Stimulated activated CD8-positive, alpha-beta memory T cell treated with anti-CD3 and anti-CD28 coated beads, Interleukin-12 subunit alpha, Interleukin-12 subunit beta, amount 100 ng/mL, for 1 hour (primary cell): ENCODE results near the gene KPNA1.
"Not testable (repeated sequence)": the region's sequence is repeated elsewhere in the genome, so short reads cannot be mapped to it uniquely, and the experiment has no call there.

Experiments
- DNase-seq: peaks from one replicate; pipeline ENCODE4 v3.0.0-alpha.2; 2020; ENCODE audit warnings: low read depth

The KPNA1 gene

GRCh38 chr3:122519693-122520092 lies 5.0 kb upstream of the KPNA1 start:
- no peak for DNase-seq

DNA sequence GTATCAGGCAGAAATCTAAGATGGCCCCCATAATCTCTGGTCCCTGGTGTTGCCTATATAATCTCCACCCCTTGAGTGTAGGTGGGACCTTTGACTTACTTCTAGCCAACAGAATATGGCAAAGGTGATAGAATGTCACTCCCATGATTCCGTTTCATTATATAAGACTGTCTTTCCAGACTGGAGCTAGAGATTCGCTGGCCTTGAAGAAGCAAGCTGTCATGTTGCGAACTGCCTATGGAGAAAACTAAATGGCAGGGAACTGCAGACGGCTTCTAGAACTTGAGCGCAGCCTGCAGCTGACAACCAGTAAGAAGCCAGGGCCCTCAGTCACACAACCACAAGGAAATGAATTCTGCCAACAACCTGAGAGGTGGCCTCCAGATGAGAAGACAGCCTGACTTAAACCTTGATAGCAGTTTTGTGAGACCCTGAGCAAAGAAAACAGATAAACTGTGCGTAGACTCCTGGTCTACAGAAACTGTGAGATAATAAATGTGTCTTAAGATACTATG lies 2.2 kb upstream of the KPNA1 start:
- DNase-seq: no peak

DNA sequence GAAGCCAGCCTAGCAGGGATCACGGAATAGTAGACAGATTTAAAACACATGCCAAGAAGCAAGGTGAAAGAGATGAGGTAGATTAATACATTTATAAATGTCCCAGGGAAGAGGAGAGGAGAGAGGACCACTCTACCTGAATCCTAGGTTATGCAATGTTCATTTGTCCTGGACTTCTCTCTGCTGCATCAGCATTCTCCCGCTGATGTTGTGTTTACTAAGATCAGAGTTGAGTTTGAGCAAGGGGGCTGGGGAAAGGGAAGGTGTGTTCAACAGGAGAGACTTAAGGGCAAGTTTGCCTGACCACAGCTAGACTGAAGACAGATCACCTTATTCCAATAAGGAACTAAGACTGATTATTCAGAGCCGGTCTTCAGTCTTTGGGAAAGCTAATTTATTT lies 1.1 kb upstream of the KPNA1 start:
- DNase-seq: no peak

DNA sequence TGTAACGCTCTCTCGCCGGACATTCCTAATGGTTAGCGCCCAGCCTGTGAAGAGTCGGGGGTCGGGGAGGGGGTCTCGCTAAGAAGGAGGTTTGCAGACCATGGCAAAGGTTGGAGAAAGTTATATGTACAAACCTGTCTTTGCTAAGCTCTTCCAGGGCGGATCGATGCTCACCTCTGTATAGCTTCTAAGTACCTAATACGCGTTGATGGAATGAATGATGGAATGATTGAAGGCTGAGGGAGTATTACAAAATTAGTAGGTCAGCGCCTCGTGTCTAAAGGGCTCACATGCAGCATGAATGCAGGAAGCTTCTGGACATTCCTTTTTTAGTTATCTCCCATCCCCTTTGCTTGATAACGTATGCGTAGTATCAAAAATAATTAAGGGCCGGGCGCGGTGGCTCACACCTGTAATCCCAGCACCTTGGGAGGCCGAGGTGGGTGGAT lies 305 bp upstream of the KPNA1 start:
- DNase-seq: no peak

- DNase-seq: no peak
These were observed 1.2 kb downstream of the KPNA1 start for GRCh38 chr3:122513386-122514122.

DNA sequence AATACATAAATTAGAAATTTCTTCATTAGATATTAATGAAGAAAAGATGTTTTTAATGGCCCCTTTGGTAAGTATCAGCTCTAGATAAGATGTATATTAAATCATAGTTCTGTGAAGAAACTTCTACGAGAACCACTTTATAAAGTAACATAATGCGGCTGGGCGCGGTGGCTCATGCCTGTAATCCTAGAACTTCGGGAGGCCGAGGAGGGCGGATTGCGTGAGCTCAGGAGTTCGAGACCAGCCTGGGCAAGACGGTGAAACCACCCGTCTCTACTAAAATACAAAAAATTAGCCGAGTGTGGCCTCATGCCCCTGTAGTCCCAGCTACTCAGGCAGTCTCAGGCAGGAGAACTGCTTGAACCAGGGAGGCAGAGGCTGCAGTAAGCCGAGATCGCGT lies 2.5 kb downstream of the KPNA1 start:
- no peak for DNase-seq

GRCh38 chr3:122510878-122511535 lies 3.7 kb downstream of the KPNA1 start:
- no peak for DNase-seq

DNA sequence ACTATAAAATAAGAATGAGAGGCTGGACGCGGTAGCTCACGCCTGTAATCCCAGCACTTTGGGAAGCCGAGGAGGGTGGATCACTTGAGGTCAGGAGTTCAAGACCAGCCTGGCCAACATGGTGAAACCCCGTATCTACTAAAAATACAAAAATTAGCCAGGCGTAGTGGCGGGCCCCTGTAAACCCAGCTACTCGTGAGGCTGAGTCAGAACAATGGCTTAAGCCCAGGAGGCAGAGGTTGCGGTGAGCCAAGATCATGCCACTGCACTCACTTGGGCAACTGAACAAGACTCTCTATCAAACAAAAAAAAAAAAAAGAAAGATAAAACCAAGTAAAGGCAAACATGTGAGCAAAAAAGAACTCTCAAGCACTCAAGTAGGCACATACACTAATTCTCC lies 5.8 kb downstream of the KPNA1 start:
- not testable (repeated sequence) for DNase-seq

- no peak for DNase-seq
These were observed 6.4 kb downstream of the KPNA1 start for GRCh38 chr3:122508135-122508914.

DNA sequence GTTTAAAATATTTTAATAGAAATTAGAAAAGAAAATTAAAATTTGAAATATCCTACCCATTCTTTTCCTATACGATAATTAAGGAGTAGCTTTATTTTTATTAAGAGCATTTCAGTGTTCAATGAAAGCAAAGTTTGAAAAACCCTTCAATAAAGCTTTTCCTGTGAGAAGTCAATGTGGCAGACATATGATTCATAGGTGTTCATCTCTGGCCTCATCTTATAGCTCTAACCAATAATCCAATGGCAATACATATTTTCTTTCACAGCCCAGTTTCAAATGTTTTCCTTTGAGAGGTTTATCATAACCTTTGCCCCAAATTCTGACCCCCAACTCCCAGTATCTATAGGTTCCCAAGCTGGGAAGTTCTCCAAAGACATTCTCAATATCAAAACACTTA lies 8.3 kb downstream of the KPNA1 start:
- DNase-seq: no peak

GRCh38 chr3:122505676-122506075 lies 9.1 kb downstream of the KPNA1 start:
- no peak for DNase-seq

- DNase-seq: no peak
These were observed 11.8 kb downstream of the KPNA1 start for GRCh38 chr3:122502941-122503340.

DNA sequence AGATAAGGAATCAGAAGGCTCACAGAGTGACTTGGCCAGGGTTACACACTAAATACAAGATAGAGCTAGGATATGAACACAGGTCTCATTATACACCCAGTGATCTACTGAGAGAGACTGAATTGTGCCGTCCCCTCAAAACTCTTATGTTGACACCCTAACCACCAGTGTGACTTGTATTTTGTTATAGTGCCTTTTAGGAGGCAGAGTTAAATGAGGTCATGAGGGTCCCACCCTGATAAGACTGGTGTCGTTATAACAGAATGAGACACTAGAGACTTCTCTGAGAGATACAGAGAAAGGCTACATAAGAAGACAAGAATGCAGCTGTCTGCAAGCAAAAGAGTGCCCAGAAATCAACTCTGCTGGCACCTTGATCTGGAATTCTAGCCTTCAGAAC lies 12.6 kb downstream of the KPNA1 start:
- DNase-seq: no peak

- DNase-seq: not testable (repeated sequence)
These were observed 13.8 kb downstream of the KPNA1 start for GRCh38 chr3:122500964-122501363.

- DNase-seq: no peak
These were observed 16.6 kb downstream of the KPNA1 start for GRCh38 chr3:122498152-122498551.

- DNase-seq: no peak
These were observed 17.3 kb downstream of the KPNA1 start for GRCh38 chr3:122497425-122497824.

DNA sequence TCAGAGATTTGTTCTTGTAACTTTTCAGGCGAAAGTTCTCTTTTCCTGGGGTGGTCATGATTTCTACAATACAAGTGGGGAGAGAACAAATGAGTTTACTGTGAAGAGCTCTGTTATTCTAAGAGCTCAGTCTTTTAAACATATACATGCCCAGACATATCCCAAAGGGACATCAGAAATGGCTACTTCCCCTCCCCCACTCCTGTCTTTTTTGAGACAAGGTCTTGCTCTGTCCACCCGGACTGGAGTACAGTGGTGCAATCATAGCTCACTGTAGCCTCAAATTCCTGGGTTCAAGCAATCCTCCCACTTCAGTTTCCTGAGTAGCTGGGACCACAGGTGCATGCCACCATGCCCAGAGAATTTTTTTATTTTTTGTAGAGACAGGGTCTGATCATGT lies 18.2 kb downstream of the KPNA1 start:
- no peak for DNase-seq

DNA sequence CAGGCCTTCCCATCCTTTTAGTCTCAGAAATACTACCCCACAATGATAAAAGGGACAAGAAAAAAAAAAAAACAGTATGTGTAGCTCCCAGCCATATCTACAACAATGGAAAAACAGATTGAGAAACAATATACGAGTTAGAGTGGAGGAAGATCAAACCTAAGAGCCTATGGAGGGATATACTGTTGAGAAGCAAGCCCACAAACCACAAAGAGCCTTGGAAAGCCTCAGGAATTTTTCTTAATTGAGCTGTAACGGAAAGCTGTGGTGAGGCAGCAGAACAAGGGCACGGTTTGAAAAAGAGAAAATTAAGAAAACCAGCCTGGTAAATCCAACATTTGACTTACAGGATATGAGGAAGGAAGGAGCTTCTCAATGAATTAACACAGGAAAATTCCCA lies 21.4 kb downstream of the KPNA1 start:
- DNase-seq: no peak

DNA sequence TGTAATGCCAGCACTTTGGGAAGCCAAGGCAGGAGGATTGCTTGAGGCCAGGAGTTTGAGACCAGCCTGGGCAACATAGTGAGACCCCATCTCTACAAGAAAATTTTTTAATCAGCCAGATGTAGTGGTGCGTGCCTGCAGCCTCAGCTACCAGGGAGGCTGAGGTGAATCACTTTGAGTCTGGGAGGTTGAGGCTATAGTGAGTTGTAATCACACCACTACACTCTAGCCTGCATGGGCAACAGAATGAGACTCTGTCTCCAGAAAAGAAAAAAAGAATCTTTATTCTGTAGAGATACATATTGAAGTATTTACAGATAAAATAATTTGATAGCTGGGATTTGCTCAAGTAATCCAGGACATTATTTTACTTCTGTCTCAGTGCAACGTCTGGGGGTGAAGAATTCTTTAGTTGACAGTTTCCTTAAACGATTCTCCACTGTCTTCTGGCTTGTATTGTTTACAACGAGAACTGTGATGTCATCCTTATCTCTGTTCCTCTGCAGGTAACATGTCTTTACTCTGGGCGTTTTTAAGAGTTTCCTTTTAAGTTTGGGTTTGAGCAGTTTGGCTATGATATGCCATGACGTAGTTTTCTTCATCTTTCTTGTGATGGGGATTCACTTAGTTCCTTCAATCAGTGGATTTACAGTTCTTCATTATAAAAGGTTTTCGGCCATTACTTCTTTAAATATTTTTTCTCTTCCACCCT lies 26.3 kb downstream of the KPNA1 start:
- no peak for DNase-seq

DNA sequence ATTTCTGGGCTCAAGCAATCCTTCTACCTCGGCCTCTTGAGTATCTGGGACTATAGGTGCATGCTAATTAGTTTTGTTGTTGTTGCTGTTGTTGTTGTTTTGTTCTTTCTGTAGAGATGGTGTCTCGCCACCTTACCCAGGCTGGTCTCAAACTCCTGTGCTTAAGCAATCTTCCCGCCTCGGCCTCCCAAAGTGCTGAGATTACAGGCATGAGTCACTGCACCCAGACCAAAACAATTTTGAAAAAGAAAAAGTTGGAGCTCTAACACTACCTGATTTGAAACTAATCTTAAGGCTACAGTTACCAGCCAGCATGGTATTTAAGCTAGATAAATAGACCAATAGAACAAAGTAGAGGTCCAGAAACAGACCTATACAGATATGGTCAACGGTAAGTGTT lies 29.8 kb downstream of the KPNA1 start:
- DNase-seq: no peak

DNA sequence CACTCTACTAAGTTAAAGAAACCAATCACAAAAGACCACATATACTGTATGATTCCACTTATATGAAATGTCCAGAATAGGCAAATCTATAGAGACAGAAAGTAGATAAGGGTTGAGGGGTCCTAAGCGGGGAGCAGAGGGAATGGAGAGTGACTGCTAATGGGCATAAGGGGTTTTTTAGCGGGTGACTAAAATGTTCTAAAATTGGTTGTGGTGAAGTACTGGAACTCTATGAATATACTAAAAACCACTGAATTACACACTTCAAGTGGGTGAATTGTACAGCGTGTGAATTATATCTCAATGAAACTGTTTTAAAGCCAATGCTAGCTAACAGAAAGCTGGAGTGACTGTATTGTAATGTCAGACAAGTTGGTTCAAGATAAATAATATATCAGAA lies 33.3 kb downstream of the KPNA1 start:
- DNase-seq: no peak

- no peak for DNase-seq
These were observed 38.2 kb downstream of the KPNA1 start for GRCh38 chr3:122476532-122476931.
